Caco-2 (cell line): ENCODE results near the gene TRAPPC4. TPM values are rescaled to one million over a fixed set of nuclear protein-coding genes. Genes with fewer than 3 reads are reported as not detected.

Source experiments
- BruUV-seq: library from RNA; stranded (reverse); fragments of 400-500 nt; replicated peaks from 2 replicates; lab custom pipeline; 2021; lab: Mats Ljungman, UMichigan
- CTCF ChIA-PET: fragments of 300-600 bp; sonication (Branson Sonifier 250); formaldehyde crosslinking; loops from one replicate; lab custom pipeline; 2022; ENCODE audit warnings: antibody characterized with exemption; lab: Charles Lee
- POLR2A ChIA-PET: fragments of 300-600 bp; sonication (Branson Sonifier 250); formaldehyde crosslinking; loops from one replicate; lab custom pipeline; 2022; ENCODE audit warnings: antibody characterized with exemption; lab: Charles Lee
- DNase-seq, 2 experiments: peaks; one replicate each; pipeline versions ENCODE4 v3.0.0 to v3.0.0-alpha.2; 2020 to 2022
- H3K27me3 ChIP-seq: replicated peaks from 2 replicates; pipeline ENCODE4 v1.6.0; 2011; ENCODE audit warnings: low read length; ENCODE audit not compliant: control insufficient read depth, insufficient read depth
- H3K36me3 ChIP-seq: 2 replicates; pipeline ENCODE4 v1.5.1; 2011; ENCODE audit warnings: low read length; ENCODE audit not compliant: control insufficient read depth, insufficient read depth
- H3K4me1 ChIP-seq: fragments of 250-450 bp; sonication (Bioruptor Pico); 2 replicates; pipeline ENCODE4 v1.5.1; 2020; ENCODE audit warnings: mild to moderate bottlenecking
- H3K4me3 ChIP-seq: 2 replicates; pipeline ENCODE4 v1.5.1; 2011; ENCODE audit warnings: low read depth, mild to moderate bottlenecking, control low read depth, low read length
- H3K9me3 ChIP-seq: fragments of 250-450 bp; sonication (Bioruptor Pico); 2 replicates; pipeline ENCODE4 v1.5.1; 2020; ENCODE audit warnings: mild to moderate bottlenecking, moderate library complexity
- H3K27ac Mint-ChIP-seq: one replicate; pipeline ENCODE4 v1.8.0; 2022; ENCODE audit warnings: mixed read lengths; ENCODE audit not compliant: unreplicated experiment
- H3K27me3 Mint-ChIP-seq: one replicate; pipeline ENCODE4 v1.8.0; 2022; ENCODE audit warnings: mixed read lengths; ENCODE audit not compliant: insufficient read depth, unreplicated experiment
- H3K36me3 Mint-ChIP-seq: one replicate; pipeline ENCODE4 v1.8.0; 2022; ENCODE audit warnings: mild to moderate bottlenecking, mixed read lengths; ENCODE audit not compliant: insufficient read depth, unreplicated experiment
- H3K4me1 Mint-ChIP-seq: one replicate; pipeline ENCODE4 v1.8.0; 2022; ENCODE audit warnings: low read depth, mixed read lengths; ENCODE audit not compliant: unreplicated experiment
- H3K4me3 Mint-ChIP-seq: one replicate; pipeline ENCODE4 v1.8.0; 2022; ENCODE audit warnings: mild to moderate bottlenecking, moderate library complexity, mixed read lengths; ENCODE audit not compliant: unreplicated experiment
- H3K9me3 Mint-ChIP-seq: one replicate; pipeline ENCODE4 v1.8.0; 2022; ENCODE audit warnings: mixed read lengths; ENCODE audit not compliant: unreplicated experiment
- CTCF ChIP-seq, 2 experiments: fragments of 200-600 bp in 1 of 2; IDR thresholded peaks; 1 replicate in 1 of 2; 2 replicates in 1 of 2; pipeline versions ENCODE4 v1.5.1 to v1.8.0; 2011 to 2022; ENCODE audit warnings: antibody characterized with exemption in 1 of 2, control low read depth in 1 of 2, inconsistent platforms in 1 of 2, low read depth in 1 of 2, low read length in 1 of 2, mild to moderate bottlenecking in 1 of 2, moderate library complexity in 1 of 2; ENCODE audit not compliant: insufficient read depth in 1 of 2, severe bottlenecking in 1 of 2, unreplicated experiment in 1 of 2
- intact Hi-C: fragments of 100-400 bp; cut with micrococcal nuclease; formaldehyde crosslinking; loops from one replicate; pipeline ENCODE4 v1.10.0; 2022; ENCODE audit not compliant: unreplicated experiment
- total RNA-seq: library from RNA; stranded (reverse); gene quantifications from 2 replicates; pipeline ENCODE4 v1.2.3, GENCODE V29; 2022

TRAPPC4 gene
- total RNA-seq, 1 experiment from 2014 or later = 118 TPM

GRCh38 chr11:119062779-119063178 lies 44.2 kb downstream of the TRAPPC4 start:
- H3K36me3 ChIP-seq = no peaks in the 10 kb centered on the region
- no TSS peak for BruUV-seq
- no peak overlapping the region for H3K4me3 Mint-ChIP-seq
- H3K4me1 ChIP-seq = peaks cover 5% of the 10 kb centered on the region; the same call in 1 of the 2 replicates
- no peak for TF ChIP-seq CTCF (IDR thresholded peaks at IDR 0.05; ENCODE audit: insufficient read depth in 1 of 2, low read depth in 1 of 2, low read length in 1 of 2, severe bottlenecking in 1 of 2, unreplicated experiment in 1 of 2)
- no peaks in the 10 kb centered on the region for H3K27me3 ChIP-seq
- H3K27ac Mint-ChIP-seq = no peak overlapping the region
- H3K4me1 Mint-ChIP-seq = peaks cover 20% of the 10 kb centered on the region
- ChIA-PET CTCF (no interaction called here), POLR2A (interaction anchor here (1.2 kb wide), 1 partner anchor 32 kb away, joined by 3 read pairs; a partner anchor contains a TSS)
- no peaks in the 10 kb centered on the region for H3K9me3 Mint-ChIP-seq
- no peaks in the 10 kb centered on the region for H3K9me3 ChIP-seq
- H3K4me3 ChIP-seq = no peak overlapping the region
- intact Hi-C loops = no loop called here
- H3K36me3 Mint-ChIP-seq = peaks cover 13% of the 10 kb centered on the region
- H3K27me3 Mint-ChIP-seq = no peaks in the 10 kb centered on the region
- no peak for DNase-seq

DNA sequence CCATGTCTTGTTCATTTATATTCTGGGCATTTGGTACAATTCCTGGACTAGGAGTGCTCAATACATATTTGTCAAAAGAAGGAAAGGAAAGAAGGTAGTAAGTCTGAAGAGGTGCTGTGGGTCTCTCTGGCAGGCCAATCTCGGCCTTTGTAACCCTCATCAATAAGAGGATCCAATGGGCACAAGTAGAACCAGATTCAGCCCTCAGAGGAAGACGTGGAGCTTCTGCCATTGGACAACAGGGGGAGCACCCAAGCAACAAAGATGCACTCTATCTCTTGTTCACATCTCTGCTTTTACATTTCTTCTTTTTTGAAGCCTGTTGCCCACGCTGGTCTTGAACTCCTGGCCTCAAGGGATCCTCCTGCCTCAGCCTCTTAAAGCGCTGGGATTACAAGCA lies 46.8 kb downstream of the TRAPPC4 start:
- H3K4me3 ChIP-seq = no peak overlapping the region
- no peaks in the 10 kb centered on the region for H3K9me3 ChIP-seq
- no peaks in the 10 kb centered on the region for H3K27me3 ChIP-seq
- no TSS peak for BruUV-seq
- no peaks in the 10 kb centered on the region for H3K27me3 Mint-ChIP-seq
- H3K4me1 Mint-ChIP-seq = peaks cover 12% of the 10 kb centered on the region
- CTCF ChIA-PET = interaction anchor here (0.6 to 1.0 kb wide), 3 partner anchors 17 to 121 kb away, joined by 3 read pairs; no protein-coding TSS in a partner anchor
- H3K4me3 Mint-ChIP-seq = peak overlapping the region; percentile 46
- intact Hi-C loops = loop anchor here (1.0 kb wide), 1 partner anchor 132 kb away; no protein-coding TSS in a partner anchor
- peaks cover 3% of the 10 kb centered on the region; the same call in 1 of the 2 replicates for H3K36me3 ChIP-seq
- peak; percentile 65 to 68 for DNase-seq
- no peaks in the 10 kb centered on the region for H3K9me3 Mint-ChIP-seq
- H3K27ac Mint-ChIP-seq = no peak overlapping the region
- POLR2A ChIA-PET = interaction anchor here (0.6 to 1.0 kb wide), 3 partner anchors 9 to 29 kb away, joined by 3 to 4 read pairs (median 3); partner anchors contain the start of gene HYOU1
- H3K36me3 Mint-ChIP-seq = peaks cover 28% of the 10 kb centered on the region
- H3K4me1 ChIP-seq = no peaks in the 10 kb centered on the region
- peak; percentile 60 to 67 for TF ChIP-seq CTCF (IDR thresholded peaks at IDR 0.05; ENCODE audit: insufficient read depth in 1 of 2, low read depth in 1 of 2, low read length in 1 of 2, severe bottlenecking in 1 of 2, unreplicated experiment in 1 of 2)

DNA sequence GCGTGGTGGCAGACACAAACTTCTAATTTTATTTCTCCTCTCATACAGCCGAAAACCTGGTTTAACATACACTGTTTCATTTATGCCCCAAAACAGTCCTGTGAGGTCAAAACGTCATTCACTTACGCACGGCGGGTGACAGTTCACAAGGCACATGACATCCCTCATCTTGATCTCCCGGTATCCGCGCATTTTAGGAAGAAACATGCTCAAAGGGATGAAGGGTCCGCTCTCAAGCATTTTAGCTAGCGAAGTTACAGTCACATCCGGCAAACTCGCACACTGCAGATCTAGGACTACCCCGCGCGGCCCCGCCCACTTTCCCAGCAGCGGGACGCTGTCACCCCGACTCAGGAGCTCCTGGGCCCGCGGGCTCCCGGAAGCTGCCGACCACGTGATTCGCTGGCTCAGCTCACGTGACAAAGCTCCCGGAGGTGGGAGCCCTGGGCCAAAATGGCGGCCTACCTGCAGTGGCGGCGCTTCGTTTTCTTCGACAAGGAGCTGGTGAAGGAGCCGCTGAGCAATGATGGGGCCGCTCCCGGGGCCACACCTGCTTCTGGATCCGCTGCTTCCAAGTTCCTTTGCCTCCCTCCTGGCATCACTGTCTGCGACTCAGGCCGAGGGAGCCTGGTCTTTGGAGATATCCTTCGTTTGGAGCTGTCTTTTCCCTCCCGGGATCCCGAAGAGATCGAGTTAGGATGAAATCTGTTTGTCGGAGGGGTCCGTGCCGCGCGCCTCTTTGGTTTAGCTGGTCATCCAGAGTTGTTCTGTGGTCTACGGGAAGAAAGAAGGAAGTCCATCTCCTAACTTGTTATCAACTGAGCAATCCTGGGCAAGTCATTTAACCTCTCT lies 49.0 kb downstream of the TRAPPC4 start, which contains the start of gene VPS11:
VPS11 (plus strand) TSS at position 448 of the 852 bp plus-strand sequence; CDS start at position 454, 6 bp downstream.
- peak within 1 kb of the TSS; percentile 100 for H3K4me3 Mint-ChIP-seq
- intact Hi-C loops = loop anchor here (1.0 kb wide), 4 partner anchors 10 to 33 kb away; partner anchors contain the start of genes HMBS and HYOU1

More for the DNA sequence above, 49.0 kb downstream of the TRAPPC4 start, which contains the start of gene VPS11:
- BruUV-seq = no TSS peak
- DNase-seq = peak; percentile 99
- Histone ChIP-seq H3K4me3 (peak within 1 kb of the TSS; percentile 80), H3K36me3 (peaks cover 5% of the 10 kb centered on the region; the same call in 1 of the 2 replicates), H3K9me3 (no peaks in the 10 kb centered on the region), H3K4me1 (no peaks in the 10 kb centered on the region), H3K27me3 (no peaks in the 10 kb centered on the region)
- H3K27me3 Mint-ChIP-seq = no peaks in the 10 kb centered on the region
- POLR2A ChIA-PET = interaction anchor here (0.6 to 2.2 kb wide), 28 partner anchors 10 to 1740 kb away, joined by 3 to 72 read pairs (median 5); partner anchors contain the start of genes C2CD2L, CBL, CENATAC and CEP164
- peaks cover 12% of the 10 kb centered on the region for H3K4me1 Mint-ChIP-seq
- H3K27ac Mint-ChIP-seq = peak within 1 kb of the TSS; percentile 95
- peaks cover 50% of the 10 kb centered on the region for H3K36me3 Mint-ChIP-seq
- CTCF ChIA-PET = interaction anchor here (0.5 to 1.8 kb wide), 20 partner anchors 11 to 407 kb away, joined by 3 to 25 read pairs (median 4); partner anchors contain the start of genes BCL9L, C2CD2L, DPAGT1 and HINFP
- H3K9me3 Mint-ChIP-seq = no peaks in the 10 kb centered on the region
- TF ChIP-seq CTCF (IDR thresholded peaks at IDR 0.05; ENCODE audit: insufficient read depth in 1 of 2, low read depth in 1 of 2, low read length in 1 of 2, severe bottlenecking in 1 of 2, unreplicated experiment in 1 of 2) = no peak
